ENCODE data around the gene TBC1D8B. TPM values are rescaled to one million over a fixed set of nuclear protein-coding genes. Genes with fewer than 3 reads are reported as not detected.

The TBC1D8B gene
- total and polyA plus RNA-seq, 2 of the 8 experiments (the other 6 are each of a cell fraction or from before 2014, with no cell fraction given): 0.91 to 8.4 TPM

GRCh38 chrX:106903856-106904528 is 101.5 kb downstream of the TBC1D8B start:
- Histone ChIP-seq H2AK5ac (ENCODE audit: low read depth, low read length) (no peak overlapping the region), H3K4me3 (ENCODE audit: extremely low read depth in 1 of 4, insufficient read depth in 2 of 4, low read depth in 3 of 4, low read length in 4 of 4) (no peak overlapping the region), H3K27me3 (replicated peaks in 1 of 4; ENCODE audit: control insufficient read depth in 3 of 4, extremely low read depth in 1 of 4, insufficient read depth in 3 of 4, low read length in 3 of 4) (no peaks in the 10 kb centered on the region), H4K8ac (ENCODE audit: extremely low read depth, insufficient read depth, low read length) (no peak overlapping the region), H4K5ac (ENCODE audit: insufficient read length, low read depth, low read length) (no peak overlapping the region), H3K9ac (replicated peaks in 1 of 4; ENCODE audit: extremely low read depth in 1 of 4, low read depth in 3 of 4, low read length in 3 of 4) (no peak overlapping the region), H3K23me2 (ENCODE audit: low read depth, low read length) (no peaks in the 10 kb centered on the region), H4K91ac (replicated peaks; ENCODE audit: insufficient read length, low read length) (no peak overlapping the region), H3K36me3 (ENCODE audit: control insufficient read depth in 2 of 4, insufficient read depth in 4 of 4, low read length in 3 of 4) (no peaks in the 10 kb centered on the region), H3K4me2 (ENCODE audit: insufficient read depth in 1 of 2, low read depth in 2 of 2, low read length in 2 of 2) (no peak overlapping the region), H2BK12ac (ENCODE audit: low read depth, low read length) (no peak overlapping the region), H3K4me1 (replicated peaks in 1 of 4; ENCODE audit: control insufficient read depth in 3 of 4, insufficient read depth in 4 of 4, low read length in 3 of 4) (no peaks in the 10 kb centered on the region; a peak in 1 of 7 replicates), H2AFZ (ENCODE audit: low read length) (no peak overlapping the region), H3K14ac (ENCODE audit: insufficient read length) (no peak overlapping the region), H2BK20ac (ENCODE audit: low read length) (no peak overlapping the region), H3K23ac (ENCODE audit: insufficient read length) (no peak overlapping the region), H2BK120ac (replicated peaks; ENCODE audit: low read depth, low read length) (no peak overlapping the region), H3K27ac (ENCODE audit: low read depth, low read length) (no peak overlapping the region), H3K18ac (ENCODE audit: extremely low read depth, low read length) (no peak overlapping the region), H3K79me1 (ENCODE audit: low read depth, low read length) (no peaks in the 10 kb centered on the region), H4K20me1 (replicated peaks in 1 of 2; ENCODE audit: control insufficient read depth in 1 of 2, insufficient read depth in 2 of 2, low read length in 2 of 2) (no peaks in the 10 kb centered on the region), H3K79me2 (ENCODE audit: control insufficient read depth in 1 of 2, insufficient read depth in 2 of 2, low read length in 2 of 2) (no peaks in the 10 kb centered on the region), H3K9me3 (ENCODE audit: insufficient read depth in 2 of 2, low read depth in 1 of 2, low read length in 1 of 2) (no peaks in the 10 kb centered on the region), H3K56ac (replicated peaks; ENCODE audit: insufficient read length, low read depth, low read length) (no peak overlapping the region), H3K4ac (replicated peaks; ENCODE audit: insufficient read length, low read depth, low read length) (no peak overlapping the region), H2BK5ac (ENCODE audit: low read depth, low read length) (no peak overlapping the region), H2BK15ac (ENCODE audit: low read length) (no peak overlapping the region)
- 81% methylated on average over 3 of the region's 5 CpGs; no CpG with 5 or more reads in 1 of the 2 experiments for WGBS, 2 experiments (ENCODE audit: extremely low coverage in 1 of 2, insufficient coverage in 1 of 2, insufficient read length in 1 of 2, insufficient replicate concordance in 2 of 2, low coverage in 1 of 2, low lambda C conversion rate in 2 of 2, missing lambda C conversion rate in 1 of 2)
- DNase-seq (ENCODE audit: low read depth in 1 of 2, low spot score in 2 of 2) (no peak), FAIRE-seq (no peak)
- ChIA-PET CTCF (ENCODE audit: partially characterized antibody) (interaction anchor here (0.5 to 5.6 kb wide), 8 partner anchors 11 to 147 kb away, joined by 3 to 35 read pairs (median 3); no protein-coding TSS in a partner anchor), POLR2A (ENCODE audit: partially characterized antibody) (no interaction called here)
- no peak for TF ChIP-seq NRF1 (IDR thresholded peaks at IDR 0.05; ENCODE audit: low read depth, low read length)
- TF ChIP-seq E2F6 (IDR thresholded peaks at IDR 0.05): no peak
- no peak for TF ChIP-seq SP1 (IDR thresholded peaks at IDR 0.05; ENCODE audit: low read depth, low read length)
- TF ChIP-seq SIX5 (IDR thresholded peaks at IDR 0.05; ENCODE audit: low read depth, low read length): no peak
- TF ChIP-seq ZNF274 (IDR thresholded peaks at IDR 0.05; ENCODE audit: borderline replicate concordance, extremely low read depth, low read length): no peak
- no peak for TF ChIP-seq ATF2 (IDR thresholded peaks at IDR 0.05; ENCODE audit: low read length)
- TF ChIP-seq TAF1 (IDR thresholded peaks at IDR 0.05; ENCODE audit: low read depth, low read length): no peak
- no peak for TF ChIP-seq JUN (IDR thresholded peaks at IDR 0.05; ENCODE audit: low read depth, low read length)
- no peak for TF ChIP-seq CTBP2 (IDR thresholded peaks at IDR 0.05; ENCODE audit: borderline replicate concordance, insufficient read depth, insufficient read length, low read length)
- TF ChIP-seq PHF8 (conservative IDR thresholded peaks at IDR 0.05; ENCODE audit: low read depth, low read length): no peak
- TF ChIP-seq KDM4A (IDR thresholded peaks at IDR 0.05; ENCODE audit: low read depth, low read length, severe bottlenecking): no peak

Data from H1 (cell line).